HG03159 (cell line): ENCODE measurements around the gene SUSD1.
"Not testable (repeated sequence)": the region's sequence is repeated elsewhere in the genome, so short reads cannot be mapped to it uniquely, and the experiment has no call there.

Experiments used
- ATAC-seq: cut with Tn5 transposase; IDR thresholded peaks from one replicate; pipeline ENCODE4 v1.9.1; 2021; ENCODE audit warnings: mild to moderate bottlenecking, moderate library complexity; ENCODE audit not compliant: unreplicated experiment

Gene SUSD1

GRCh38 chr9:112174965-112175795 lies at the start of gene SUSD1:
TSS of gene SUSD1 (minus strand) at chr9:112175297. CDS start at chr9:112175235, 62 bp downstream.
- ATAC-seq = peak; percentile 50

DNA sequence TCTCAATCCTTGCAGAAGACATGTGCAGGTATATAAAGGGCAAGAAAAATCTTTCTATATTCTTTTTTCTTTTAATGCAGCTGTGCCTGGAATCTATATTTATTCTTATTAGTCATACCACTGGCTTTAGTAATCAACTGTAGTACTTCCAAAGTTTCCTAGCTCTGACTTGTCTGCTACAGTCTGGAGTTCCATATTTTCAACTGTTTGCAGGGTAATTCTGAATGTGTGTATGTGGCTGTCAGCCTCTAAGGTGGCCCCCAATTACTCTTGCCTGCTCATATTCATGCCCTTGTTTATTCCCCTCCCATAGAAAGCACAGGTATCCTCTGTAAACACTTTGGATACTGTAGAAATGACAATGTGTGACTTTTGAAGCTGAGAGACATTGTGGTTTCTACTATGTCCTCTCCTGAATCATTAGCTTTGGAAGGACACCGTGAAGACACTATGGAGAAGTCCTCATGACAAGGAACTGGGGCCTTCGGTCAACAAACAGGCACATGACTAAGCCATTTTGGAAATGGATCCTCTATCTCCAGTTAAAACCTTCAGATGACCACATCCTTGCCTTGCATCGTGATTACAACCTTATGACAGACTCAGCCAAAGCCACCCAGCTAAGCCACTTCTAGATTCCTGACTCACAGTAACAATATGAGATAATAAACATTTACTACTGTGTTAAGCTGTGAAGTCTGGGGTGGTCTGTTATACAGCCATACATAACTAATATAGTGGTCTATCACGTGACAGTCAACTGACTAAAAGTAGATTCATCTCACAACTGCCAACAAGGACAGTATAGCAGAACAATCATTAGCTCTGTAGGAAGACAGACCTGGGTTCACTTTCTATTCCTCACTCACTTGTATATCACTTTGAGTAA lies 49.5 kb upstream of the SUSD1 start:
- peak; percentile 70 for ATAC-seq

- ATAC-seq = peak; percentile 95
Measured at GRCh38 chr9:112218908-112219307, 43.8 kb upstream of the SUSD1 start.

DNA sequence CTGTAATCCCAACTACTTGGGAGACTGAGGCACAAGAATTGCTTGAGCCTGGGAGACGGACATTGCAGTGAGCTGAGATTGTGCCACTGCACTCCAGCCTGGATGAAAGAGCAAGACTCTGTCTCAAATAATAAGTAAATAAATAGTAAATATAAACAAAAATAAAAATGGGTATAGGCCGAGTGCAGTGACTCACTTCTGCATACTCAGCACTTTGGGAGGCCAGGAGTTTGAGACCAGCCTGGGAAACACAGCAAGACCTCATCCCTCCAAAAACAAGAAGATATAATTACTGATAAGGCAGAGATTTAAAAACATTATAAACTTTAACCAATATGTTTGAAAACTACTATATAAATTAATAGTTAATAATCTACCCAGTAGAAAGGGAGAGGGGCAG lies 37.8 kb upstream of the SUSD1 start:
- no peak for ATAC-seq

DNA sequence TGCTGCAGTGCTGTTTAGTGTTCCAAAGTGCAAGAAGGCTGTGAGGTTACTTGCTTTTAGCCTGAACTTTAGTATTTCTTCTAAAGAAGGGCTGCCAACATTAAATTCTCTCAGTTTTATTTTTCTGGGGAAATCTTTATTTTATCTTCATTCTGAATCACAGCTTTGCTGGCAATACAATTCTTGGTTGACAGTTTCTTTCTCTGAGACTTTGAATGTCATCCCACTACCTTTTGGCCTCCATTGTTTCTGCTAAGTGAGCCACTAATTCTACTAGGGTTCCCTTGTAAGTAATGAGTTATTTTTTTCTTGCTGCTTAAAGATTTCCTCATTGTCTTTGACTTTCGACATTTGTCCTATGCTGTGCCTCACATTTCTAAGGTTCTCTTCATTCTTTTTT lies 32.4 kb upstream of the SUSD1 start:
- ATAC-seq = no peak

GRCh38 chr9:112203536-112203935 lies 28.4 kb upstream of the SUSD1 start:
- no peak for ATAC-seq

DNA sequence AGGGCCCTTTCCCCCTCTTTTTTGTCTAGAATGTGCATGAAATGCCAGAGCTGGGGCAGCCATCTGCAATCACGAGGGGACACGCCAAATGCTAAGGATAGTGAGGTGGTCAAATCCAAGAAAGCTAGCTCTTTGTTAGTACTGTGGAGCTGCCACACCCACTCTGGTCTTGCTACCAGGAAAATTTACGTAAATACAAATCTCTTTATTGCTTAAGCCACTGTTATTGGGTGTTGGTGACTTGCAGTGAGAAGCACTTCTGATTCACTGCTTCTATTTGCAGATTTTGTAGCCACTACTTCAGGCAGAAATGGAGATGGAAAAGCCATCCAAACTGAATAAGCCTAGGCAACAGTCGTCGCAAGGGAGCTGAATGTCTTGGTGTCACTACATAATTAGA lies 25.6 kb upstream of the SUSD1 start:
- no peak for ATAC-seq

- ATAC-seq = no peak
Measured at GRCh38 chr9:112198646-112199045, 23.5 kb upstream of the SUSD1 start.

- ATAC-seq = no peak
Measured at GRCh38 chr9:112194969-112195431, 19.9 kb upstream of the SUSD1 start.

DNA sequence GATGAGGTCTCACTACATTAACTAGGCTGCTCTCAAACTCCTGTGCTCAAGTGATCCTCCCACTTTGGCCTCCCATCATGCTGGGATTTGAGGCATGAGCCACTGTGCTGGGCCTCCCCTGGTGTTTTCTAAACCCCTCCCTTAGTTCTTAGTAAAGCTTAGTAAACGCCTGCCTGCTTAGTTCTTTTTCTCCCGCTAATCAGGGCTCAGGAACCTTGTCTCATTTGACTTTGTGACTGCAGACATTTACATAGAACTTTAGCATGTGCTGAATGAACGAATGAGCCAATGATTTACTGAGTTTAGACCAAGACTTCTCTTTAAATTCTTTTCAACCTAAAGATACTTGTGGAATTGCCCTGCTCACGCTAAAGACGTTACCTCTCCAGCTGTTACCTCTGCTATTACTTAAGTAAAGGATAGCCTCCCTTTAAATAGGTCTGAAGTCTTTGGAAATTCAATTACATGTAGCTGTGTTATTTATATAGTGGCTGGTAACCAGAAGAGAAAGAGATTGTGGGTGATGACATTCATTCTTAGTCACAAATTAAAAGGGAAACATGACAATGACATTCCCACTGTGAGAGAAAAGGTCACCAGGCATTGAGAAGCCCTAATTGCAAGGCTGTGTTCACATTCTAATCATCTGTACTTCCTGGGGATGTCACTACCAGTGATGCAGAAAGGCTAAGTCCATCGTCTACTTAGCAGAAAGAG lies 18.6 kb upstream of the SUSD1 start:
- no peak for ATAC-seq

DNA sequence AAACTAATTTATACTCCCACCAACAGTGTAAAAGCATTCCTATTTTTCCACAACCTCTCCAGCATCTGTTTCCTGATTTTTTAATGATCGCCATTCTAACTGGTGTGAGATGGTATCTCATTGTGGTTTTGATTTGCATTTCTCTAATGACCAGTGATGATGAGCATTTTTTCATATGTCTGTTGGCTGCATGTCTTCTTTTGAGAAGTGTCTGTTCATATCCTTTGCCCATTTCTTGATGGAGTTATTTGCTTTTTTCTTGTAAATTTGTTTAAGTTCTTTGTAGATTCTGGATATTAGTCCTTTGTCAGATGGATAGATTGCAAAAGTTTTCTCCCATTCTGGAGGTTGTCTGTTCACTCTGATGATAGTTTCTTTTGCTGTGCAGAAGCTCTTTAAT lies 15.2 kb upstream of the SUSD1 start:
- not testable (repeated sequence) for ATAC-seq

GRCh38 chr9:112188884-112189283 lies 13.8 kb upstream of the SUSD1 start:
- no peak for ATAC-seq

DNA sequence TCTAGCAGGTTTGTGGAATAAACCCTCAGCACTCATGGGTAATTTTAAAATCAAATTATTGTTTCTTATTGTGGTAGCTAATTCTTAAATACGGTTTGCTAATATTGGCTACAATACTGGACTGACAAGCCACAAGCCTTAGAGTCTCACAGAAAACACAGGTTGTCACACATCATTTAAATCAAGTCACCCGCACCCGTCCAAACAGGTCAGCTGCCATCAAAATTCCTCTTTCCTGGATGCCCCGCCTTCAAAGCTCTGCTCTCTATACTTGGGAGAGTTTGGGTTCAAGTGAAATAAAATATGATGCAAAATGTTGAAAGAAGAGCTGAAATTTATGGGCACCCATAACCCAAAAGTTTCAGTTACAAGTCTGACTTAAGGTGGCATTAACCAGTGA lies 12.3 kb upstream of the SUSD1 start:
- no peak for ATAC-seq

DNA sequence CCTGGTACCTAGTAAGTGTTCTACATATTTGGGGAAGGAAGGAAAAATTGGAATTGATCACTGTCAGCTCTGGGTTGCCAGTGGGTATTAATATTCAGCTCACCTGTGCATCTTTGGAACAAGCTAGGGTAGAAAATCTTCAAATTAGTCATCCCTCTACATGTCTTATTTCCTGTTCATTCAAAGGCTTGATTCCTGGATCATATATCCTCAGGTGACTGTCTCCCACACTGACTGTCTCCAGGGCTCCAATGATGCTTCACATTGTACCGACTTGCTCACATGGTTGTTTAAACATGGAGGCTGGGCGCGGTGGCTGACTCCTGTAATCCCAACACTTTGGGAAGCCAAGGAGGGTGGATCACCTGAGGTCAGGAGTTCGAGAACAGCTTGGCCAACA lies 11.6 kb upstream of the SUSD1 start:
- ATAC-seq = no peak

- no peak for ATAC-seq
Measured at GRCh38 chr9:112184946-112185345, 9.8 kb upstream of the SUSD1 start.

- no peak for ATAC-seq
Measured at GRCh38 chr9:112184221-112184620, 9.1 kb upstream of the SUSD1 start.

GRCh38 chr9:112180387-112180881 lies 5.3 kb upstream of the SUSD1 start:
- no peak for ATAC-seq

GRCh38 chr9:112179816-112180215 lies 4.7 kb upstream of the SUSD1 start:
- no peak for ATAC-seq

DNA sequence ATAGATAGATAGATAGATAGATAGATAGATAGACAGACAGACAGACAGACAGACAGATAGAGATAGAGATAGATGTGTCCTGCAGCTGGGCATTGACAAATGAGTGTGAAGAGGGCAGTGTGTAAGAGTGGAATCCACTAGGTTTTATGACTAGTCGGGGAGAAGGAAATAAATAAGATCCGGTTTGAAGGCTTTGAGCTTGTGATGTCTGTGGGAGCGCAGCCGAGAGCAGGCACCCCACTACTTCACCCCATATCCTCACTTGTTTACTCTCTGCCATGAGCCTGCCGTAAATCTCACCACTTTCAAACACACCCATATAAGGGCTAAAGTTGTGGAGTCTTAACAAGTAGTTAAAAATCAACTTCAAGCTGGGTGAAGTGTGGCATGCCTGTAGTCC lies 1.4 kb upstream of the SUSD1 start:
- ATAC-seq = no peak

DNA sequence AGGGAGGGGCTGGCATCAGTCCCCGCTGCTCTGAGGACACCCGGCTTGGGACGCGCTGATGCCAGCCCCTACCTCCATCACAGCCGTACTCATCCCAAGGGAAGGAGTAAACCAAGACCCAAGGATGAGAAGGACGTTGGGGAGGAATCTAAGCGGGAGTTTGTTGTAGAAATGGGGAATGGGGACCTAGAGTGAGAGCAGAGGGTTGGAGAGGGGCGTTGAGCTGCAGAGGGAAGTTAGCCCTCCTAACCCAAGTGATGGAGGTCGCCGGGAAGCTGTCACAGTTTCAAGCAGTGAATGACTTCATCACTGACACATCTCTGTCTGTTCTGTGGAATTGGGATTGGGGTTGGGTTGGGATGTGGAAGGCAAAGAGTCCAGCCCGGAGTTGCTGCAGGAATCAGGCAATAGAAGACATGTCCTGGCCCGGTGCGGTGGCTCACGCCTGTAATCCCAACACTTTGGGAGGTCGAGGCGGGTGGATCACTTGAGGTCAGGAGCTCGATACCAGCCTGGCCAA lies 759 bp upstream of the SUSD1 start:
- no peak for ATAC-seq
